ENCODE results near the gene MLLT6.

The MLLT6 gene

DNA sequence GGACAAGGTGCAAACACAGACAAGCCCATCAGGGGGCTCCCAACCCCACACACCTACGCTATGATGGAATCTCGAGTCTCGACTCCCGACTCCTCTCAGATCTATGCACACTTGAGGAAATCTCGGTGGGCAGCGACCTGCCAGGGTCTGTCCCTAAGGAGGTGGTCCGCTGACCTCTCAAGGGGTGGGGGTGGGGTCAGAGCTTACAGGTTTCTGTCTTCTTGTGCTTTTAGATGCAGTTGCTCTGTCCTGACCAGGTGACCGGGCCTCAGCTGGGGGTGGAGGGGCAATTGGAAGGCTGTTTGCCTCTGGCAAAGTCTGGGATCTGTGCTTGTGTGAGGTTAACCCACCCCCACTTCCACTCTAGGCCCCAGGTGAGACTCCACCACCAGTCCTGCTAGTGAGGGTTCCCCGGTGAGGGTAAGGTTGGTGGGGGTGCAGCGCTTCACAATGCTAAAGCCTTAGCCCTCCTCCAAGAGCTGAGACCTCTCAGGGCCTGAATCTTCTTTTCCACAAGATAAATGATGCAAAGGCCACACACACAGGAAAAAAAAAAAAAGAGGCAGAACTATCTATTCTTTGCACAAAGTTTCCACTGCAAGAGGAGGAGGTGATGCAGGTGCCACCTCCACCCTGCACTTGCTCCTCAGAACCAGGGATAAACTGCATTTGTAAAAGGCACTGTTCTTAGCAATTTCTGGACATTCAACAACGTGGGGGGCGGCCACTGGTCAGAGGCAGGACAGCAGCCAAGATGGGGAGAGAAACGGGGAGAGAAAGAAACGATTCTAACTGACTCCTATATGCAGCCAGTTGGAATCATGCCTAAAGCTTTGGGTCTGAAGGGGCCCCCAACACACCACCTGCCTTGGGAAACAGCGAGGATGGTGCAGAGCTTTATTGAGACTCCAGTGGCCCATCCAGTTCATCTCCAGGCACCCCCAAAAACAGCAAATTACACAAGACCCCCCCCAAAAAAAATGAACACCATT lies 29.2 kb downstream of the MLLT6 start:
- no peak overlapping the region for H3K4me3 ChIP-seq (ENCODE audit: low read depth, low read length)
- TF ChIP-seq, protein P1, sequence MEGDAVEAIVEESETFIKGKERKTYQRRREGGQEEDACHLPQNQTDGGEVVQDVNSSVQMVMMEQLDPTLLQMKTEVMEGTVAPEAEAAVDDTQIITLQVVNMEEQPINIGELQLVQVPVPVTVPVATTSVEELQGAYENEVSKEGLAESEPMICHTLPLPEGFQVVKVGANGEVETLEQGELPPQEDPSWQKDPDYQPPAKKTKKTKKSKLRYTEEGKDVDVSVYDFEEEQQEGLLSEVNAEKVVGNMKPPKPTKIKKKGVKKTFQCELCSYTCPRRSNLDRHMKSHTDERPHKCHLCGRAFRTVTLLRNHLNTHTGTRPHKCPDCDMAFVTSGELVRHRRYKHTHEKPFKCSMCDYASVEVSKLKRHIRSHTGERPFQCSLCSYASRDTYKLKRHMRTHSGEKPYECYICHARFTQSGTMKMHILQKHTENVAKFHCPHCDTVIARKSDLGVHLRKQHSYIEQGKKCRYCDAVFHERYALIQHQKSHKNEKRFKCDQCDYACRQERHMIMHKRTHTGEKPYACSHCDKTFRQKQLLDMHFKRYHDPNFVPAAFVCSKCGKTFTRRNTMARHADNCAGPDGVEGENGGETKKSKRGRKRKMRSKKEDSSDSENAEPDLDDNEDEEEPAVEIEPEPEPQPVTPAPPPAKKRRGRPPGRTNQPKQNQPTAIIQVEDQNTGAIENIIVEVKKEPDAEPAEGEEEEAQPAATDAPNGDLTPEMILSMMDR (conservative IDR thresholded peaks at IDR 0.05; ENCODE audit: low read depth, low read length), result peak; percentile 42
- DNase-seq (ENCODE audit: low read depth), result no peak

DNA sequence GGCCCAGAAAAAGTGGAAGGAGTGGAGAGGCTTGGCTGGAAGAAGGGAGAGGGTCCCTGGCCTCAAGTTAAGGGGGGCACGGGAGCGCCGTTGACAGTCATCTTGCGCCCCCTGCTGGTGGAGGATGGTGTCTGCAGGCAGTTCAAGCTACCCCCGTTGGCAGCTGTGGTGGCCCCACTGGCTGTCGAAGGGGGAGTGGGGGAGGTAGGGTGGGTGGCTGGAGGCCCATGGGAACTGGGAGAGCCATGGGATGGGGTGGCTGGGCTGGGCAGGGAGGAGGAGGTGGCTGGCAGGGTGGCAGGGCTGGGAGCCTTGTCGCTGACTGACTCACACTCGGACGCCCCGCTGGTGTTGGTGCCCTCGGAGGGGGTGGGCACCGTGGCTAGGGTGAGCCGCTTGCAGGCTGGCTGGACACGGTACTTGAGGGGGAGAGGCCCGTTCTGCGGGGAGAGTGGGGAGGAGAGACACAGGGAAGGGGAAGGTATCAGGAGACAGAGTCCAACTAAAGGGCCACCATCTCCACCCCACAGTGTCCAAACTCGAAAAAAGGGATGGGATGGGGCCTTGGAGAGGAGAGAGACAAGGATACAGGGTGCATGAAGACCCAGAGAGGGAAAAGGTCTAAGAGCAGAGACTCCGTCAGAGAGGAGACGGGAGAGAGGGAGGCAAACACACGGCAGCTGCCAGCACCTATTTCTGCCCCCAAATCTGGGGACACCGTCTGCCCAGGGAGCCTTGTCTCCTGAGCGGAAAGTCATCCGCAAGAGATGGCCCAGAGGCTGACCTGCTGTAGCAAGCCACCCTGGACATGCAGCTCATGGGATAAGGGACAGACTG lies 30.3 kb downstream of the MLLT6 start:
- DNase-seq (ENCODE audit: low read depth), result no peak
- no peak overlapping the region for H3K4me3 ChIP-seq (ENCODE audit: low read depth, low read length)
- TF ChIP-seq, protein P1 (conservative IDR thresholded peaks at IDR 0.05; ENCODE audit: low read depth, low read length), result peak; percentile 91

DNA sequence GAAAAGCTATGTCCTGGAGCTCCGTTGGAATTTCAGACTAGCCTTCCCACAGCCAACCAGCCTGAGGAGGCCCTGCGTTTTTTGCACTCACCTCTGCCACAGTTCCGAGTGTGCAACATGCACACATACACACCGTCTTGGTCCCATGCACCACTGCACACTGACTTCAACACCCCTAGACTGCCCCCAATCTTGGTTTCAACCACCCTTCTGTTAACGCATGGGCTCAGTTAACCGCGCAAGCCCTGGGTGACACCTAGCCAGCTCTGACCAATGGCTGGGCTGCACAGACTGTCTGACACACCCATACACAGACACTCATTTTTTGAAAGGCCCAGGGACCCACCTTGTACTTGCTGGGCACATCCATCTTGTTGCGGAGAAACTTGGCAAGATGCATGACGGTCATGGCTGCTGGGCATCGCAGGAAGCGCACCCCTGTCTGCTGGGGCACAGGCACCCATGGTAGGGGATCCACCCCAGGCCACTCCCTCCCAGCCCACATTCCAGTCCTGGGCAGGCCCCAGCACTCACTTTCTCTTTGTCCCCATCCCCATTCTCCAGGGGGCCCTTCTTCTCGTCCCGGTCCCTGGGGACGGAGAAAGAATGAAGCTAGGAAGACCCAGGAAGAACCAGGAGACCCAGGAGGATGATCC lies 33.1 kb downstream of the MLLT6 start:
- TF ChIP-seq, protein P1 (conservative IDR thresholded peaks at IDR 0.05; ENCODE audit: low read depth, low read length), result no peak
- DNase-seq (ENCODE audit: low read depth), result no peak
- H3K4me3 ChIP-seq (ENCODE audit: low read depth, low read length), result no peak overlapping the region

DNA sequence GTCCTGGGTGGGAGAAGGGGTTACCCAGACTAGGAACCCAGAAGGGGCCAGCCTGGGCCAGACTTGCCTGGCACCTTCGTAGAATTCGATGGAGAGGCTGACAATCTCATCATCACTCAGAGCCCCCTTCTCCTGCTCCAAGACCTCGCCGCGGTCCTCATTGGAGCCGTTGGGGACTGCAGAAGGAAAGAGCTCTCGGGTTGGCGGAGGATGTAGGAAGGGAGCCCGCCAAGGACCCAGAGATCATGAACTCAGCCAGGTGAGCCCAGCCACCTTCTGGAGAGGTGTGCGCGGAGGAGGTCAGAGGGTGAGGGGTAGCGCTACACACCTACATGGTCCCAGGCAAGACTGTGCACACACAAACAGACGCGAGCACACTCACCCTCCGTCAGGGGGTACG lies 33.6 kb downstream of the MLLT6 start:
- no peak overlapping the region for H3K4me3 ChIP-seq (ENCODE audit: low read depth, low read length)
- no peak for DNase-seq (ENCODE audit: low read depth)
- TF ChIP-seq, protein P1 (conservative IDR thresholded peaks at IDR 0.05; ENCODE audit: low read depth, low read length), result no peak

DNA sequence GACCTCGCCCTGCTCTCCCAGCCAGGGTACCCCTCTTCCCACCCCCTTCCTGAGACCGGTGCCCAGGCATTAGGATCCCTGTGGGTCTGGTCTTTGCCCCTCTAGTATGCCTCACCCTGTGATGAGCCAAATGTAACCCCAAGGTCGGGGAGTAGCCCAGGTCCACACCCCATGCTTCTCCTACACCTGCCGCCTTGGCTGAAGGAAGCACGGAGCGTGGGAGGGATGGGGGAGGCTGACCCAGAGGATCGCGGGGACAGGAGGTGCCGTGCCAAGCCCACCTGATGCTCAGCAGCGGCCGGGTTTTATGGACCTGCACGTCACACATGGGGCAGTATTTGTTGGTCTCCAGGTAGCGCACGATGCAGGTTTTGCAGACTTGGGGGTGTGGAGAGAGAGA lies 34.2 kb downstream of the MLLT6 start:
- no peak for DNase-seq (ENCODE audit: low read depth)
- H3K4me3 ChIP-seq (ENCODE audit: low read depth, low read length), result no peak overlapping the region
- TF ChIP-seq, protein P1 (conservative IDR thresholded peaks at IDR 0.05; ENCODE audit: low read depth, low read length), result no peak

DNA sequence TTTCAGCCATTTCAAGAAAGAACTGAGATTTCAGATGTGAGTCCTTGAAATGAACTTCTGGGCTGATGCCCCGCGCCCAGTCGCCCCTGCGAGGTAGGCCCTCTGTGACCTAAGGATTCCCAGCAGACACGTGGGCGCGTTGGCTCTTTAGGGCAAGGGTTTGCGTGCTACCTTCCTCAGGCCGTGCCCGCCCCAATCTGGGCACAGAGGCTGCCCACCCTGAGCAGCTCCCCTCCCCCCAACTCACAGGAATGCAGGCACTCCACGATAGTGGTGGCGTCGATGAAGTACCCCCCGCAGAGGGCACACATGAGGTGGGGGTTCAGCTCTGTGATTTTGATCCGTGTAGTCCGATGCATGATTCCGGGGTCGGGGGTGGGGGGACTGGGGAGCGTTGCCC lies 35.0 kb downstream of the MLLT6 start:
- TF ChIP-seq, protein P1 (conservative IDR thresholded peaks at IDR 0.05; ENCODE audit: low read depth, low read length), result no peak
- H3K4me3 ChIP-seq (ENCODE audit: low read depth, low read length), result no peak overlapping the region
- DNase-seq (ENCODE audit: low read depth), result no peak

All from choroid plexus epithelial cell (primary cell).